ENCODE measurements around the gene HTR4.

The HTR4 gene

DNA sequence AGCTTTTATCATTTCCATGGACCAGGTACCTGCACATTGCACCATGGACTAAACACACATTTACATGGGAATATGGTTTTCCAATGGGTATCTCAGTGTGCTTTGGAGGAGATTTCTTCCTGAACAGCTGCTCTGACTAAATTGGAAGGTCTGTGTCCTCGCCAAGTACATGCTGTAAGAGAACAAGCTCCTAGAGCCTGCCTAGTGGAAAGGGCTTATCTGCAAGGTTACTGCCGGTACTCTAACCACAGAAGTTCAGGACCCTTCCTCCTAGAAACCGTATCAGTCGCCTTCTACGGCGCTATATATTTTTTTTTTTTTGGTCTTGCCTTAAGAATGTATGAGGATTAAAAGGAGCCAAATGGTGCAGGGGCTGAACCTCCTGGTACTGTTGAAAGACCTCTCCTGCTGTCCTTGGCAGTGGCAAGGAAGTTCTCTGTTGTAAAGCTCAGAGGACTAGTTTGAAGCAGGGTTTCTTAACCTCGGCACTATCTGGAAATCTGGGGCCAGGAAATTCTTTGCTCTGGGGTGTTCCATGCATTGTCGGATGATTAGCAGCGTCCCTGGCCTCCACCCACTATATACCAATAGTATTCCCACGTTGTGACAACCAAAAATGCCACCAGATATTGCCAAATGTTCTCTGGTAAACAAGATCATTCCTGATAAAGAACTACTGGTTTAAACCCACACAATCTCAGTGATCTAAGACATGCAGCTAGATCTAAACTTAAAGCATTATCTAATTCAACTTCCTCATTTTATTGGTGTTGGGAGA is 163.1 kb downstream of the HTR4 start:
- ATAC-seq (ENCODE audit: insufficient read depth, low read depth) (no peak), DNase-seq (no peak)
- H3K4me3 ChIP-seq (ENCODE audit: low read depth in 1 of 2, low read length in 2 of 2): no peak overlapping the region
- H3K9me3 ChIP-seq (ENCODE audit: insufficient read depth, low read length, severe bottlenecking): no peaks in the 10 kb centered on the region
- no peaks in the 10 kb centered on the region for H3K36me3 ChIP-seq (ENCODE audit: insufficient read depth, low read length)
- H3K27me3 ChIP-seq (ENCODE audit: insufficient read depth, low read length, poor library complexity): peaks cover 17% of the 10 kb centered on the region
- H3K4me2 ChIP-seq (ENCODE audit: insufficient read depth, low read length): no peak overlapping the region
- TF ChIP-seq EZH2 (IDR thresholded peaks at IDR 0.05; ENCODE audit: borderline replicate concordance, low read depth, low read length, severe bottlenecking) (no peak), CTCF (IDR thresholded peaks at IDR 0.05; ENCODE audit: borderline replicate concordance, extremely low read depth, low read length, poor library complexity, severe bottlenecking) (no peak)
- no peaks in the 10 kb centered on the region for H3K4me1 ChIP-seq (ENCODE audit: insufficient read depth, low read length)
- no peak overlapping the region for H3K9ac ChIP-seq (ENCODE audit: low read depth, low read length)
- H4K20me1 ChIP-seq (ENCODE audit: insufficient read depth, low read length): no peaks in the 10 kb centered on the region
- no peak overlapping the region for H2AFZ ChIP-seq (ENCODE audit: low read depth, low read length)
- no peak overlapping the region for H3K27ac ChIP-seq (ENCODE audit: low read length)
- H3K79me2 ChIP-seq (ENCODE audit: insufficient read depth, low read length): no peaks in the 10 kb centered on the region

GRCh38 chr5:148488757-148489156 is 165.6 kb downstream of the HTR4 start:
- no peak overlapping the region for H2AFZ ChIP-seq (ENCODE audit: low read depth, low read length)
- DNase-seq (no peak), ATAC-seq (ENCODE audit: insufficient read depth, low read depth) (no peak)
- no peaks in the 10 kb centered on the region for H3K36me3 ChIP-seq (ENCODE audit: insufficient read depth, low read length)
- H3K79me2 ChIP-seq (ENCODE audit: insufficient read depth, low read length): no peaks in the 10 kb centered on the region
- H3K9ac ChIP-seq (ENCODE audit: low read depth, low read length): no peak overlapping the region
- no peaks in the 10 kb centered on the region for H3K4me1 ChIP-seq (ENCODE audit: insufficient read depth, low read length)
- TF ChIP-seq EZH2 (IDR thresholded peaks at IDR 0.05; ENCODE audit: borderline replicate concordance, low read depth, low read length, severe bottlenecking) (no peak), CTCF (IDR thresholded peaks at IDR 0.05; ENCODE audit: borderline replicate concordance, extremely low read depth, low read length, poor library complexity, severe bottlenecking) (no peak)
- H3K27me3 ChIP-seq (ENCODE audit: insufficient read depth, low read length, poor library complexity): peaks cover 16% of the 10 kb centered on the region
- H3K4me2 ChIP-seq (ENCODE audit: insufficient read depth, low read length): no peak overlapping the region
- H3K9me3 ChIP-seq (ENCODE audit: insufficient read depth, low read length, severe bottlenecking): no peaks in the 10 kb centered on the region
- no peaks in the 10 kb centered on the region for H4K20me1 ChIP-seq (ENCODE audit: insufficient read depth, low read length)
- H3K27ac ChIP-seq (ENCODE audit: low read length): no peak overlapping the region
- H3K4me3 ChIP-seq (ENCODE audit: low read depth in 1 of 2, low read length in 2 of 2): no peak overlapping the region

GRCh38 chr5:148486456-148486855 is 167.9 kb downstream of the HTR4 start:
- Histone ChIP-seq H3K4me3 (ENCODE audit: low read depth in 1 of 2, low read length in 2 of 2) (no peak overlapping the region), H3K36me3 (ENCODE audit: insufficient read depth, low read length) (no peaks in the 10 kb centered on the region)
- no peak for TF ChIP-seq EZH2 (IDR thresholded peaks at IDR 0.05; ENCODE audit: borderline replicate concordance, low read depth, low read length, severe bottlenecking)
- TF ChIP-seq CTCF (IDR thresholded peaks at IDR 0.05; ENCODE audit: borderline replicate concordance, extremely low read depth, low read length, poor library complexity, severe bottlenecking): no peak

More at GRCh38 chr5:148486456-148486855, 167.9 kb downstream of the HTR4 start:
- Histone ChIP-seq H3K4me1 (ENCODE audit: insufficient read depth, low read length) (no peaks in the 10 kb centered on the region), H2AFZ (ENCODE audit: low read depth, low read length) (no peak overlapping the region), H3K27ac (ENCODE audit: low read length) (no peak overlapping the region), H3K79me2 (ENCODE audit: insufficient read depth, low read length) (no peaks in the 10 kb centered on the region), H3K27me3 (ENCODE audit: insufficient read depth, low read length, poor library complexity) (peaks cover 10% of the 10 kb centered on the region), H4K20me1 (ENCODE audit: insufficient read depth, low read length) (no peaks in the 10 kb centered on the region), H3K4me2 (ENCODE audit: insufficient read depth, low read length) (no peak overlapping the region), H3K9ac (ENCODE audit: low read depth, low read length) (no peak overlapping the region), H3K9me3 (ENCODE audit: insufficient read depth, low read length, severe bottlenecking) (no peaks in the 10 kb centered on the region)
- ATAC-seq (ENCODE audit: insufficient read depth, low read depth) (no peak), DNase-seq (no peak)
